ENCODE measurements around the gene TBX10. TPM values are rescaled to one million over a fixed set of nuclear protein-coding genes. Genes with fewer than 3 reads are reported as not detected.
"Not testable (repeated sequence)": the region's sequence is repeated elsewhere in the genome, so short reads cannot be mapped to it uniquely, and the experiment has no call there.

Gene TBX10
- total RNA-seq, 1 donor from 2014 or later = not detected

GRCh38 chr11:67627812-67628624, 11.5 kb downstream of the TBX10 start:
- H3K27me3 Mint-ChIP-seq (ENCODE audit: low read depth) = no peaks in the 10 kb centered on the region
- H3K9me3 Mint-ChIP-seq = no peaks in the 10 kb centered on the region
- H3K4me3 Mint-ChIP-seq = no peak overlapping the region
- no peak overlapping the region for H3K27ac Mint-ChIP-seq
- peaks cover 8% of the 10 kb centered on the region for H3K4me1 Mint-ChIP-seq
- TF ChIP-seq CTCF (IDR thresholded peaks at IDR 0.05; ENCODE audit: unreplicated experiment) = no peak
- H3K36me3 Mint-ChIP-seq = peaks cover 14% of the 10 kb centered on the region
- peak in 1 of 2 experiments; percentile 13 for DNase-seq (ENCODE audit: low spot score in 2 of 2, unreplicated experiment in 2 of 2)

GRCh38 chr11:67627441-67627811, 12.1 kb downstream of the TBX10 start:
- no peak overlapping the region for H3K4me3 Mint-ChIP-seq
- TF ChIP-seq CTCF (IDR thresholded peaks at IDR 0.05; ENCODE audit: unreplicated experiment) = no peak
- peaks cover 14% of the 10 kb centered on the region for H3K36me3 Mint-ChIP-seq
- H3K9me3 Mint-ChIP-seq = no peaks in the 10 kb centered on the region
- H3K27me3 Mint-ChIP-seq (ENCODE audit: low read depth) = no peaks in the 10 kb centered on the region
- no peak overlapping the region for H3K27ac Mint-ChIP-seq
- H3K4me1 Mint-ChIP-seq = peaks cover 11% of the 10 kb centered on the region
- DNase-seq (ENCODE audit: low spot score in 2 of 2, unreplicated experiment in 2 of 2) = no peak

- H3K36me3 Mint-ChIP-seq = peaks cover 14% of the 10 kb centered on the region
Observed at GRCh38 chr11:67626970-67627369, 12.6 kb downstream of the TBX10 start.

GRCh38 chr11:67626131-67626833, 13.3 kb downstream of the TBX10 start:
- Mint-ChIP-seq H3K4me1 (peaks cover 21% of the 10 kb centered on the region), H3K36me3 (peaks cover 14% of the 10 kb centered on the region)
- not testable (repeated sequence) for H3K27me3 Mint-ChIP-seq (ENCODE audit: low read depth); H3K4me3 Mint-ChIP-seq; H3K27ac Mint-ChIP-seq; DNase-seq (ENCODE audit: low spot score in 2 of 2, unreplicated experiment in 2 of 2); H3K9me3 Mint-ChIP-seq

More at GRCh38 chr11:67626970-67627369, 12.6 kb downstream of the TBX10 start:
- peak overlapping the region; percentile 0 for H3K27ac Mint-ChIP-seq
- no peak for DNase-seq (ENCODE audit: low spot score in 2 of 2, unreplicated experiment in 2 of 2)
- peaks cover under 1% of the 10 kb centered on the region for H3K27me3 Mint-ChIP-seq (ENCODE audit: low read depth)
- no peaks in the 10 kb centered on the region for H3K9me3 Mint-ChIP-seq
- no peak overlapping the region for H3K4me3 Mint-ChIP-seq
- H3K4me1 Mint-ChIP-seq = peaks cover 16% of the 10 kb centered on the region
- no peak for TF ChIP-seq CTCF (IDR thresholded peaks at IDR 0.05; ENCODE audit: unreplicated experiment)

- Mint-ChIP-seq H3K36me3 (peaks cover 19% of the 10 kb centered on the region), H3K4me1 (peaks cover 28% of the 10 kb centered on the region)
- H3K9me3 Mint-ChIP-seq; H3K27me3 Mint-ChIP-seq (ENCODE audit: low read depth); H3K4me3 Mint-ChIP-seq; DNase-seq (ENCODE audit: low spot score in 2 of 2, unreplicated experiment in 2 of 2); H3K27ac Mint-ChIP-seq: not testable (repeated sequence)
Observed at GRCh38 chr11:67623795-67624194, 15.8 kb downstream of the TBX10 start.

GRCh38 chr11:67622905-67623304, 16.7 kb downstream of the TBX10 start:
- H3K9me3 Mint-ChIP-seq; H3K4me3 Mint-ChIP-seq; DNase-seq (ENCODE audit: low spot score in 2 of 2, unreplicated experiment in 2 of 2); H3K27me3 Mint-ChIP-seq (ENCODE audit: low read depth); H3K27ac Mint-ChIP-seq: not testable (repeated sequence)
- peaks cover 28% of the 10 kb centered on the region for H3K4me1 Mint-ChIP-seq
- H3K36me3 Mint-ChIP-seq = peaks cover 19% of the 10 kb centered on the region

GRCh38 chr11:67621928-67622327, 17.6 kb downstream of the TBX10 start:
- peak overlapping the region; percentile 85 for H3K4me3 Mint-ChIP-seq
- H3K36me3 Mint-ChIP-seq = peaks cover 14% of the 10 kb centered on the region
- H3K9me3 Mint-ChIP-seq; H3K27ac Mint-ChIP-seq; DNase-seq (ENCODE audit: low spot score in 2 of 2, unreplicated experiment in 2 of 2): not testable (repeated sequence)
- H3K27me3 Mint-ChIP-seq (ENCODE audit: low read depth) = peaks cover 15% of the 10 kb centered on the region
- H3K4me1 Mint-ChIP-seq = peaks cover 30% of the 10 kb centered on the region

GRCh38 chr11:67620621-67621020, 18.9 kb downstream of the TBX10 start:
- H3K9me3 Mint-ChIP-seq, H3K36me3 Mint-ChIP-seq: not testable (repeated sequence)
- Mint-ChIP-seq H3K4me1 (peaks cover 30% of the 10 kb centered on the region), H3K4me3 (peak overlapping the region; percentile 85), H3K27me3 (ENCODE audit: low read depth) (peaks cover 16% of the 10 kb centered on the region), H3K27ac (peak overlapping the region; percentile 84)
- peak in 1 of 2 experiments; percentile 20 for DNase-seq (ENCODE audit: low spot score in 2 of 2, unreplicated experiment in 2 of 2)

GRCh38 chr11:67619683-67620618, 19.6 kb downstream of the TBX10 start:
- Mint-ChIP-seq H3K27me3 (ENCODE audit: low read depth) (peaks cover 16% of the 10 kb centered on the region), H3K4me1 (peaks cover 30% of the 10 kb centered on the region), H3K4me3 (peak overlapping the region; percentile 85), H3K27ac (peak overlapping the region; percentile 84)
- H3K36me3 Mint-ChIP-seq; DNase-seq (ENCODE audit: low spot score in 2 of 2, unreplicated experiment in 2 of 2); H3K9me3 Mint-ChIP-seq: not testable (repeated sequence)

Measured in mesothelial cell of epicardium (in vitro differentiated cells).